Psoas muscle (tissue), 8 donors: ENCODE measurements around the gene DUSP15. TPM values are rescaled to one million over a fixed set of nuclear protein-coding genes. Genes with fewer than 3 reads are reported as not detected.

ENCODE experiments used
- ATAC-seq, 4 donors: fragments of 200-7000 bp; cut with Tn5 transposase; one replicate each; pipeline ENCODE4 v1.9.1; 2020; ENCODE audit warnings: moderate library complexity in 3 of 4, mild to moderate bottlenecking in 2 of 4
- DNase-seq, 2 donors: peaks; one replicate each; pipeline ENCODE4 v3.0.0-alpha.2; 2020
- H3K27ac ChIP-seq: fragments of 200-600 bp; one replicate; pipeline ENCODE4 v1.8.0; 2022
- H3K27me3 ChIP-seq, 3 donors: fragments of 200-600 bp in 1 of 3; one replicate each; pipeline versions ENCODE4 v1.6.1 to v1.8.0; 2013 to 2022; ENCODE audit warnings: low read length in 2 of 3, mild to moderate bottlenecking in 2 of 3, moderate library complexity in 1 of 3; ENCODE audit not compliant: insufficient read depth in 3 of 3
- H3K36me3 ChIP-seq, 2 donors: fragments of 200-600 bp in 1 of 2; one replicate each; pipeline versions ENCODE4 v1.6.1 to v1.8.0; 2013 to 2022; ENCODE audit warnings: low read depth in 1 of 2, mild to moderate bottlenecking in 1 of 2, moderate library complexity in 1 of 2; ENCODE audit not compliant: insufficient read depth in 1 of 2
- H3K4me1 ChIP-seq: fragments of 200-600 bp; one replicate; pipeline ENCODE4 v1.8.0; 2022
- H3K4me3 ChIP-seq: fragments of 200-600 bp; one replicate; pipeline ENCODE4 v1.8.0; 2022; ENCODE audit warnings: mild to moderate bottlenecking
- H3K9me3 ChIP-seq: fragments of 200-600 bp; one replicate; pipeline ENCODE4 v1.8.0; 2022
- CTCF ChIP-seq: fragments of 200-600 bp; IDR thresholded peaks from one replicate; pipeline ENCODE4 v1.8.0; 2022; ENCODE audit warnings: antibody characterized with exemption
- WGBS, 3 donors: extraction: QIAGEN DNeasy Blood & Tissue Kit; methylation state at CpG; one replicate each; pipeline versions ENCODE4 v1.1.6 to v1.1.7; 2013; 5-methylcytosine and 5-hydroxymethylcytosine counted together
- intact Hi-C, 2 donors: fragments of 100-400 bp; cut with DNase I; formaldehyde crosslinking; loops; one replicate each; pipeline versions ENCODE4 v1.11.0 to v1.14.2; 2022
- polyA plus RNA-seq, 3 donors: library from polyadenylated mRNA; stranded (reverse); fragments of 200-250 nt; gene quantifications; one replicate each; pipeline ENCODE4 v1.2.3, GENCODE V29; 2013
- total RNA-seq, 4 donors: library from RNA; stranded (reverse); fragmentation: NEBNext Ultra II Directional in 2 of 4; extraction: Animal tissue kit (Norgen Biotek cat#: 25700) in 2 of 4; gene quantifications; one replicate each; pipeline versions ENCODE4 v1.2.1 to v1.2.4, GENCODE V29; 2021 to 2023
- donor health status: healthy with polysubstance abuse.
- donor health status: DM: no; HTN: no; CAD: no; lungs with moderate emphysema.
- donor health status: Bipolar disorder and iron deficiency.
- donor health status: healthy.
- donor health status: DM: yes; HTN: yes; CAD: no.
- donor health status: DM: no; HTN: no; CAD: no.
- donor health status: DM: no; HTN: no; CAD: no.
- donor health status: DM: yes; HTN: yes; CAD: no.

DUSP15 gene
- total and polyA plus RNA-seq, 7 donors: 0.04 to 0.51 (median 0.20) TPM; not detected in 3

DNA sequence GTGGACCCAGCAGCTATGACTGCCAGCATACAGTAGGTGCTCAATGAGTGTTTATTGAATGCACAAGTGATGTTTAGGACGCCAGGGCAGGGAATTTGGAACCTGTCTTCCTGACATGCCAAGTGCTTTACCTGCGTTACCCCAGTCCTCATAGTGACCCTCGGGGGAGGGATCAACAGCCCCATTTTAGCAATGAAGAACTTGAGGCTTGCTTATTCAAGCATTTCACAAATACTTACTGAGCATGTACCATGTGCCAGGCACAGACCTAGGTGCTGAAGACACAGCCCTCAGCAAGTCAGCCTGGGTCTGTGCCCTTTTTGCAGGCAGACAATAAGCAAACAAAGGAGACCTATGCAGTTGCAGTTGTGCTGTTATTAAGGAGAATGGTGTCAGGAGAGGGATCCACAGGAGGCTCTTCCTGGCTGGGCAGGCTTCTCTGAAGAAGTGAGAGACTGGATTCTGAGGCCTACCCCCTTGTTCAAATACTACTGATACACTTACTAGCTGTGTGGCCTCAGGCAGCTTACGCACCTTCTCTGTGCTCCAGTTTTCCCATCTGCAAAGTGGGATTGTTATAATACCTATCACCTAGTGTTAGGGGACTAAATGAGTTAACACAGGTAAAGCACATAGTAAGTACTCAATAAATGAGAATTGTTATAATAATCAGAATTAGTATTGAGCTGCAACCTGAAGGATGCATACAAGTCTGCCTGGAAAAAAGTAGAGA is 39.9 kb upstream of the DUSP15 start:
- Histone ChIP-seq H3K9me3 (no peaks in the 10 kb centered on the region), H3K4me3 (no peak overlapping the region), H3K4me1 (no peaks in the 10 kb centered on the region), H3K27ac (no peak overlapping the region), H3K27me3 (no peaks in the 10 kb centered on the region), H3K36me3 (no peaks in the 10 kb centered on the region)
- WGBS, 3 donors: 81 to 87% (median 84%) methylated on average over 4 of the region's 4 CpGs
- DNase-seq (no peak), ATAC-seq (no peak)
- TF ChIP-seq CTCF: no peak
- intact Hi-C loops: no loop called here

DNA sequence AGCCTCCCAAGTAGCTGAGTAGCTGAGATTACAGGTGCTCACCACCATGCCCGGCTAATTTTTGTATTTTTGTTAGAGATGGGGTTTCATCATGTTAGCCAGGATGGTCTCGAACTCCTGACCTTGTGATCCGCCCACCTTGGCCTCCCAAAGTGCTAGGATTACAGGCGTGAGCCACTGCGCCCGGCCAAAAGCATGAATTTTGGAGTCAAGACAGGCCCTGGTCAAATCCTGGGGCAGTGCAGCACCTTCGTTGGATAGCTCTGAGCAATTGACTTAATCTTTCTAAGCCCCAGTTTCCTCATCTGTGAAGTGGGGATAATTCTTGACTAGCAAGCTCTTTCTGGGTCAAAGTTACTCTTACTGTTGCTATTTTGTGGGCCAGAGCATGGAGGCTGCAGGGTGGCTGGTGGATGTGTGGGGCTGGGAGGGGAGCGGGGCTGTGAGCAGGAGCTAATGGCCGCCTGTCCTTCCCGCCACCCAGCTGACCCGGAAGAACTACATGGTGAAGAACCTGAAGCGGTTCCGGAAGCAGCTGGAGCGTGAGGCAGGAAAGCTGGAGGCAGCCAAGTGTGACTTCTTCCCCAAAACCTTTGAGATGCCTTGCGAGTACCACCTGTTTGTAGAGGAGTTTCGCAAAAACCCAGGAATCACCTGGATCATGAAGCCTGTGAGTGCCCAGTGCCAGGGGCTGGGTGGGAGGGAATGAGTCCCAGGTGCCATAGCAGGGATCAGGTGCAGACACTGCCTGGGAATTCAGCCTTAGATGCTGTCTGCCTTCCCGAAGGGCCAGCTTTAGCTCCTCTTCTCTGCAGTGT is 39.1 kb upstream of the DUSP15 start:
- intact Hi-C loops: no loop called here
- 88 to 93% (median 92%) methylated on average over 17 of the region's 17 CpGs for WGBS, 3 donors
- H3K27ac ChIP-seq: no peak overlapping the region
- no peaks in the 10 kb centered on the region for H3K36me3 ChIP-seq
- H3K4me1 ChIP-seq: no peaks in the 10 kb centered on the region
- no peak for DNase-seq
- no peak for ATAC-seq
- H3K9me3 ChIP-seq: no peaks in the 10 kb centered on the region
- TF ChIP-seq CTCF: no peak
- no peaks in the 10 kb centered on the region for H3K27me3 ChIP-seq
- H3K4me3 ChIP-seq: no peak overlapping the region

GRCh38 chr20:31908424-31908823 is 38.1 kb upstream of the DUSP15 start:
- 75 to 83% (median 80%) methylated on average over 11 of the region's 11 CpGs for WGBS, 3 donors

GRCh38 chr20:31908016-31908415 is 37.7 kb upstream of the DUSP15 start:
- Histone ChIP-seq H3K36me3 (no peaks in the 10 kb centered on the region), H3K4me3 (no peak overlapping the region), H3K9me3 (no peaks in the 10 kb centered on the region), H3K27me3 (no peaks in the 10 kb centered on the region), H3K27ac (no peak overlapping the region), H3K4me1 (no peaks in the 10 kb centered on the region)
- no peak for DNase-seq
- no peak for TF ChIP-seq CTCF
- 67 to 73% (median 71%) methylated on average over 5 of the region's 5 CpGs for WGBS, 3 donors
- ATAC-seq: no peak
- intact Hi-C loops: no loop called here

More at GRCh38 chr20:31908424-31908823, 38.1 kb upstream of the DUSP15 start:
- H3K4me1 ChIP-seq: no peaks in the 10 kb centered on the region
- no peak for ATAC-seq
- no peak overlapping the region for H3K27ac ChIP-seq
- no peak for DNase-seq
- intact Hi-C loops: no loop called here
- no peak overlapping the region for H3K4me3 ChIP-seq
- no peaks in the 10 kb centered on the region for H3K9me3 ChIP-seq
- H3K27me3 ChIP-seq: no peaks in the 10 kb centered on the region
- H3K36me3 ChIP-seq: no peaks in the 10 kb centered on the region
- TF ChIP-seq CTCF: no peak
